ENCODE data around the gene ATXN1.

Gene ATXN1

GRCh38 chr6:16570221-16570553 is 191.1 kb downstream of the ATXN1 start:
- H3K9ac ChIP-seq = no peak overlapping the region
- no peaks in the 10 kb centered on the region for H3K79me2 ChIP-seq
- H3K27me3 ChIP-seq (ENCODE audit: control insufficient read depth, insufficient read depth, low read length) = no peaks in the 10 kb centered on the region
- H3K27ac ChIP-seq = no peak overlapping the region
- H3K4me3 ChIP-seq (ENCODE audit: low read depth, low read length) = no peak overlapping the region
- H3K36me3 ChIP-seq (ENCODE audit: control insufficient read depth, insufficient read depth, low read length) = no peaks in the 10 kb centered on the region
- H3K4me1 ChIP-seq = no peaks in the 10 kb centered on the region
- H3K4me2 ChIP-seq (ENCODE audit: low read length) = no peak overlapping the region
- TF ChIP-seq CTCF (IDR thresholded peaks at IDR 0.05) = no peak
- no peak overlapping the region for H2AFZ ChIP-seq
- no peaks in the 10 kb centered on the region for H3K9me3 ChIP-seq (ENCODE audit: control insufficient read depth, low read length)

- no peak overlapping the region for H3K9ac ChIP-seq
These were observed 193.1 kb downstream of the ATXN1 start for GRCh38 chr6:16568128-16568527.

GRCh38 chr6:16567071-16567470 is 194.2 kb downstream of the ATXN1 start:
- H3K27me3 ChIP-seq (ENCODE audit: control insufficient read depth, insufficient read depth, low read length) = no peaks in the 10 kb centered on the region
- H3K36me3 ChIP-seq (ENCODE audit: control insufficient read depth, insufficient read depth, low read length) = no peaks in the 10 kb centered on the region
- H3K9me3 ChIP-seq (ENCODE audit: control insufficient read depth, low read length) = no peaks in the 10 kb centered on the region
- no peak overlapping the region for H3K9ac ChIP-seq
- no peak overlapping the region for H3K4me2 ChIP-seq (ENCODE audit: low read length)
- H3K27ac ChIP-seq = no peak overlapping the region
- no peak overlapping the region for H2AFZ ChIP-seq
- no peak overlapping the region for H3K4me3 ChIP-seq (ENCODE audit: low read depth, low read length)
- no peak for TF ChIP-seq CTCF (IDR thresholded peaks at IDR 0.05)
- H3K4me1 ChIP-seq = no peaks in the 10 kb centered on the region
- no peaks in the 10 kb centered on the region for H3K79me2 ChIP-seq

More at GRCh38 chr6:16568128-16568527, 193.1 kb downstream of the ATXN1 start:
- Histone ChIP-seq H3K27ac (no peak overlapping the region), H3K4me1 (no peaks in the 10 kb centered on the region), H2AFZ (no peak overlapping the region), H3K36me3 (ENCODE audit: control insufficient read depth, insufficient read depth, low read length) (no peaks in the 10 kb centered on the region), H3K79me2 (no peaks in the 10 kb centered on the region), H3K4me3 (ENCODE audit: low read depth, low read length) (no peak overlapping the region), H3K4me2 (ENCODE audit: low read length) (no peak overlapping the region), H3K9me3 (ENCODE audit: control insufficient read depth, low read length) (no peaks in the 10 kb centered on the region), H3K27me3 (ENCODE audit: control insufficient read depth, insufficient read depth, low read length) (no peaks in the 10 kb centered on the region)
- TF ChIP-seq CTCF (IDR thresholded peaks at IDR 0.05) = no peak

GRCh38 chr6:16564436-16564835 is 196.8 kb downstream of the ATXN1 start:
- no peak overlapping the region for H3K27ac ChIP-seq
- no peak overlapping the region for H3K9ac ChIP-seq
- no peaks in the 10 kb centered on the region for H3K36me3 ChIP-seq (ENCODE audit: control insufficient read depth, insufficient read depth, low read length)
- no peaks in the 10 kb centered on the region for H3K4me1 ChIP-seq
- no peak overlapping the region for H3K4me3 ChIP-seq (ENCODE audit: low read depth, low read length)
- H2AFZ ChIP-seq = no peak overlapping the region
- TF ChIP-seq CTCF (IDR thresholded peaks at IDR 0.05) = no peak
- no peak overlapping the region for H3K4me2 ChIP-seq (ENCODE audit: low read length)
- no peaks in the 10 kb centered on the region for H3K79me2 ChIP-seq
- H3K9me3 ChIP-seq (ENCODE audit: control insufficient read depth, low read length) = no peaks in the 10 kb centered on the region
- H3K27me3 ChIP-seq (ENCODE audit: control insufficient read depth, insufficient read depth, low read length) = no peaks in the 10 kb centered on the region

GRCh38 chr6:16563628-16564240 is 197.5 kb downstream of the ATXN1 start:
- Histone ChIP-seq H3K4me3 (ENCODE audit: low read depth, low read length) (no peak overlapping the region), H3K36me3 (ENCODE audit: control insufficient read depth, insufficient read depth, low read length) (no peaks in the 10 kb centered on the region)

More at GRCh38 chr6:16563628-16564240, 197.5 kb downstream of the ATXN1 start:
- TF ChIP-seq CTCF (IDR thresholded peaks at IDR 0.05) = no peak
- Histone ChIP-seq H3K27me3 (ENCODE audit: control insufficient read depth, insufficient read depth, low read length) (no peaks in the 10 kb centered on the region), H3K27ac (no peak overlapping the region), H3K4me2 (ENCODE audit: low read length) (no peak overlapping the region), H3K9me3 (ENCODE audit: control insufficient read depth, low read length) (no peaks in the 10 kb centered on the region), H3K4me1 (no peaks in the 10 kb centered on the region), H2AFZ (no peak overlapping the region), H3K79me2 (no peaks in the 10 kb centered on the region), H3K9ac (no peak overlapping the region)
